Hematopoietic multipotent progenitor cell treated with erythropoietin and hydrocortisone succinate and interleukin-3 and kit ligand, for 17 days (in vitro differentiated cells): Measurements from ENCODE around the gene KDM2A.
"Not testable (repeated sequence)": the region's sequence is repeated elsewhere in the genome, so short reads cannot be mapped to it uniquely, and the experiment has no call there.

Experiments
- DNase-seq: peaks from one replicate; pipeline ENCODE4 v3.0.0-alpha.2; 2015; ENCODE audit warnings: low spot score

The KDM2A gene

GRCh38 chr11:67238894-67239782, 120.1 kb downstream of the KDM2A start:
- no peak for DNase-seq

GRCh38 chr11:67239783-67240575, 120.9 kb downstream of the KDM2A start:
- DNase-seq, result peak; percentile 74

DNA sequence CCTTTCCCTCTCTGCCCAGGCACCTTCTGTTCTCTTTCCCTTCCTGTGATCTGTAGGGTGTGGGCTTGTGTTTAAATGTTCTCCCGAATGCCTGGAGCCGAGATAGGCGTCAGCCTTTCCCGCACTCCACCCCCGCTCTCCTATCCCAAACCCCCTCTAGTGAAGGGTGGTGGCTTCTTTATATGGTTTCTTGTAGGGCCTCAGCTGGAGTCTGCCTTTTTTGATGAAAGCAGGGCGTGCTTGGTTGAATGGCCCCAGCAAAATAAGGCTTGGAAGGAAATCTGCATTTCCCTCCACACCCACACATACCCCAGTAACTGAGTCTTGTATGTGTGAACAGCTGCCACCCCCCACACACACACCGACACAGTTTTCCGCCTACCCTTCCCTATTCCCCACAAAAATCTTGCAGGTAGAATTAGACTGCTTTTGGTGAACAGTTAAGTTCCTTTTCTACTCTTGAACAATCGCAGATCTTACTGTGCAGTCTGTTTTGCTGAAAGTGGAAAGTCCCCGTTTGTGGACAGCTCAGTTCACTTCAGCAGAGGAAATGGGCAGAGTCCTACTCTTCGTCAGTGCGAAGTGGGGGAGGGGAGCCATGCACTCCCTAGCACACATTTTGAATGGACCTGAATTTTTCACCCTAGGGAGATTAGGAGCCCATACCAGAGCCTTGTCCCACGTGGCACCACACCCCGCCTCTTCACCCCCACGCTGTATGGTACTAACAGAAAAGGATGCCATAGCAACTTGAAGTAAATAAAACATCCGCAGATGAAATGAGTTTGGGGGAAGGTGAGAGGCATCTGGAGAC, 121.7 kb downstream of the KDM2A start:
- peak; percentile 39 for DNase-seq

- no peak for DNase-seq
These were observed 123.5 kb downstream of the KDM2A start for GRCh38 chr11:67242548-67242947.

GRCh38 chr11:67243051-67243450, 124.0 kb downstream of the KDM2A start:
- DNase-seq, result no peak

DNA sequence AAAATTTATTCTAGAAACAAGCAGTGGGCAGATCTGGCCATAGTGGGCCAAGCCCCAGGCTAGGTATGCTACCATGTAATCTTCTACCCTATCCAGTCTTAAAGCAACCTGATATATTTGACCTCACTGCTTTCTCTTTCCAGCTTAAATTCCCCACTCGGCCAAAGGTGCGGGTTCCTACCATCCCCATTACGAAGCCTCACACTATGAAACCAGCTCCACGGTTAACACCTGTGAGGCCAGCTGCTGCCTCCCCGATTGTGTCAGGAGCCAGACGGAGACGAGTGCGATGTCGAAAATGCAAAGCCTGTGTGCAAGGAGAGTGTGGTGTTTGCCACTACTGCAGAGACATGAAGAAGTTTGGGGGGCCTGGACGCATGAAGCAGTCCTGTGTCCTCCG, 126.0 kb downstream of the KDM2A start:
- DNase-seq, result no peak

- DNase-seq, result no peak
These were observed 129.0 kb downstream of the KDM2A start for GRCh38 chr11:67247946-67248550.

DNA sequence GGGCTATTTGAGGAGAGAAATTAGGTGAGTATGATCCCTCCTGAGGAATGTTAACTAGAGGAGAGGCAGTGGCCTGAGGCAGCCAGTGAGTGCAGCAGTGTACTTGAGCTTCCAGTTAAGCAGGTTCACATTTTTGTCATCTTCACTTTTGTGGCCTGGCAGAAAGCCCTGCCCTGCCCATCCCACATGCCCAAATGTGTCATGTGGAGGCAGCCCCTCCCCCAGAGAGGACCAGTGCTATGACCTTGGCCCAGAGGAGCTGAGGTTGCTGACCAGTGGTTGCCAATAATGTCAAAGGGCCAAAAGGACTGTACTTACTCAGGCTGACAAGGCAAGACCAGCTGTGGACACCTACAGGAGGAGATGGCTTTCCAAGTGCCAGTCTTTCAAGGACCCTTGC, 129.6 kb downstream of the KDM2A start:
- DNase-seq, result no peak

DNA sequence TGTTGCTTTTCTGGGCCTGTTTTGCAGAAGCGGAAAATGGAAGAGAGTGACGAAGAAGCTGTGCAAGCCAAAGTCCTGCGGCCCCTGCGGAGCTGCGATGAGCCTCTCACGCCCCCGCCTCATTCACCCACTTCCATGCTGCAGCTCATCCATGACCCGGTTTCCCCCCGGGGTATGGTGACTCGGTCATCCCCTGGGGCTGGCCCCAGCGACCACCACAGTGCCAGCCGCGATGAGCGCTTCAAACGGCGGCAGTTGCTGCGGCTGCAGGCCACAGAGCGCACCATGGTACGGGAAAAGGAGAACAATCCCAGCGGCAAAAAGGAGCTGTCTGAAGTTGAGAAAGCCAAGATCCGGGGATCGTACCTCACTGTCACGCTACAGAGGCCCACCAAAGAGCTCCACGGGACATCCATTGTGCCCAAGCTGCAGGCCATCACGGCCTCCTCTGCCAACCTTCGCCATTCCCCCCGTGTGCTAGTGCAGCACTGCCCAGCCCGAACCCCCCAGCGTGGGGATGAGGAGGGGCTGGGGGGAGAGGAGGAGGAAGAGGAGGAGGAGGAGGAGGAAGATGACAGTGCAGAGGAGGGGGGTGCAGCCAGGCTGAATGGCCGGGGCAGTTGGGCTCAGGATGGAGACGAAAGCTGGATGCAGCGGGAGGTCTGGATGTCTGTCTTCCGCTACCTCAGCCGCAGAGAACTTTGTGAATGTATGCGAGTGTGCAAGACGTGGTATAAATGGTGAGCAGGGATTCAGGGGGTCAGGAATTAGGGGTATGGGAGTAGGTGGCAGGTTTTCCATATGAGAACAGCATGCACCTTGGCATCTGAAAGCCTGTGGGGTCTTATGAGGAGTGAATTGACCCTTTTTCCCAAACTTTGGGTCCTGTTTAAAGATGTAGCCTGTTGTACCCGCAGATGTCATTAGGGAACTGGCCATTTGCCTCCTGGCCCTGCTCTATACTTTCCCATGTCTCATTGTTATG, 131.3 kb downstream of the KDM2A start:
- no peak for DNase-seq

- DNase-seq, result no peak
These were observed 132.8 kb downstream of the KDM2A start for GRCh38 chr11:67251841-67252240.

- DNase-seq, result peak; percentile 38
These were observed 133.8 kb downstream of the KDM2A start for GRCh38 chr11:67252831-67253239.

- DNase-seq, result no peak
These were observed 135.0 kb downstream of the KDM2A start for GRCh38 chr11:67253872-67254624.

- peak; percentile 14 for DNase-seq
These were observed 135.7 kb downstream of the KDM2A start for GRCh38 chr11:67254798-67255197.

DNA sequence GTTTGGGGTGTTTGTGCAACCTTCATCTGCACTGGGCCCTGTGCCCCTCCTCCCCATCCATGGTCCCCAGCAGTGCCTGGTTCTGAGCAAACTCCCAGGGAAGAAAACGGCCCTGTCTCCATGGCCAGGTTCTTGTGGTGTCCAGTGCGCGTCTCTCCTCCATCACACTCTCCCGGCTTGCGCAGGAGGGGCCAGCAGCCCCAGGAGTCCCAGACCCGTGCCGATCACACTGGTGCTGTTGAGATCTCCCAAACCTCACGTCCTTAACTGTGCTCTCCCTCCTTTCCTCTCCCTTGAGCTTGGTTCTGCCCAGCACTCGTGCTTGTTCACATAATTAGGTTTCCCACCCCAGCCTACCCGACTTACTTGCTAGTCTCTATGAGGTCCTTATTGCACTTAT, 136.3 kb downstream of the KDM2A start:
- DNase-seq, result no peak

- DNase-seq, result no peak
These were observed 136.8 kb downstream of the KDM2A start for GRCh38 chr11:67255864-67256263.

- DNase-seq, result no peak
These were observed 137.5 kb downstream of the KDM2A start for GRCh38 chr11:67256477-67257135.

- no peak for DNase-seq
These were observed 141.3 kb downstream of the KDM2A start for GRCh38 chr11:67260406-67260805.

DNA sequence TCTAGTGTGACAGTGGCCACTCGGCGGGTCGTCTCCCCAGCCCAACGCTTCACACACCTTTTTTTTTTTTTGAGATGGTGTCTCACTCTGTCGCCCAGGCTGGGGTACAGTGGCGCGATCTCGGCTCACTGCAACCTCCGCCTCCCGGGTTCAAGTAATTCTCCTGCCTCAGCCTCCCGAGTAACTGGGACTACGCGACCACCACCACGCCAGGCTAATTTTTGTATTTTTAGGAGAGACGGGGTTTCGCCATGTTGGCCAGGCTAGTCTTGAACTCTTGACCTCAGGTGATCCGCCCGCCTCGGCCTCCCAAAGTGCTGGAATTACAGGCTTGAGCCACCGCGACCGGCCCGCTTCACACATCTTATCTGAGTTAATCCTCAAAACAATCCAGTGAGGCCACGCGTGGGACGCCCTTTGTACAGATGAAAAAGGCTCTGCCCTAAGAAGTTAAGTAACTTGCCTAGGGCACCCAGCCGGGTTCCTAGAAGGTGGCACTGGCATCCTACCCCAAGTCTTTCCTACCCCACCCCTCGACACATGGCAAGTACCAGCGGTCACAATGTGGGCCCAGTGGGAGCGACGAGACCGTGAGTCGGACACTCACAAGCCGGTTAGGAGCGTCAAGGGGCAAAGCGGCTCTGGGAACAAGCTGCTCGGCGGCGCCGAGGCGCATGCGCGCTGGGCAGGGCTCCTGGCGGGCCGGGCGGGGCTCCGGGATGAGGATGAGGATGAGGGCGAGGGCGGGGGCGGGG, 142.0 kb downstream of the KDM2A start:
- not testable (repeated sequence) for DNase-seq

- no peak for DNase-seq
These were observed 142.5 kb downstream of the KDM2A start for GRCh38 chr11:67261640-67261945.
